HepG2 (cell line): Measurements from ENCODE around the gene ZNF181. TPM values are rescaled to one million over a fixed set of nuclear protein-coding genes. Genes with fewer than 3 reads are reported as not detected.

ENCODE experiments used
- RAD51 ChIP-seq: fragments of 450-650 bp; IDR thresholded peaks from 2 replicates; pipeline ENCODE4 v1.6.1; 2016; ENCODE audit warnings: borderline replicate concordance
- RFX5 ChIP-seq: IDR thresholded peaks from 2 replicates; pipeline ENCODE4 v1.6.1; 2011; ENCODE audit warnings: low read depth, low read length, improper control_type of control experiment
- RFXAP ChIP-seq: sonication (generic); formaldehyde crosslinking; IDR thresholded peaks from 2 replicates; pipeline ENCODE4 v1.4.0; 2020; ENCODE audit warnings: missing genetic modification reagents, borderline replicate concordance
- SKI ChIP-seq: fragments of 450-650 bp; IDR thresholded peaks from one replicate; pipeline ENCODE4 v1.6.1; 2018; ENCODE audit warnings: mild to moderate bottlenecking; ENCODE audit not compliant: partially characterized antibody
- SP1 ChIP-seq, 2 experiments: fragments of 450-650 bp in 1 of 2; sonication (generic) in 1 of 2; formaldehyde crosslinking in 1 of 2; IDR thresholded peaks; 2 replicates each; pipeline versions ENCODE4 v1.4.0 to v1.6.1; 2016 to 2020; ENCODE audit warnings: missing genetic modification reagents in 1 of 2
- ZFYVE20 ChIP-seq: sonication (generic); formaldehyde crosslinking; IDR thresholded peaks from 2 replicates; pipeline ENCODE4 v1.8.0; 2023; ENCODE audit warnings: low read depth, mild to moderate bottlenecking, moderate library complexity, missing genetic modification reagents, borderline replicate concordance
- ZNF749 ChIP-seq: sonication (generic); formaldehyde crosslinking; IDR thresholded peaks from 2 replicates; pipeline ENCODE4 v1.8.0; 2022; ENCODE audit warnings: mild to moderate bottlenecking, missing genetic modification reagents, moderate library complexity, borderline replicate concordance
- ZSCAN30 ChIP-seq: sonication (generic); formaldehyde crosslinking; IDR thresholded peaks from 2 replicates; pipeline ENCODE4 v1.5.0; 2020; ENCODE audit warnings: mild to moderate bottlenecking, missing genetic modification reagents
- polyA plus RNA-seq, 8 experiments: library from polyadenylated mRNA; depleted of rRNA in 3 of 8; stranded (reverse) in 7 of 8; unstranded in 1 of 8; fragments of >200 nt; fragmentation: Illumina TruSeq in 4 of 8; extraction: Trizol in 4 of 8; gene quantifications; 2 replicates each; pipeline versions ENCODE4 v1.2.1 to v1.2.3, GENCODE V29; 2011 to 2016; ENCODE audit warnings: low read depth in 4 of 8, missing spikeins in 1 of 8, mixed read lengths in 1 of 8; ENCODE audit not compliant: insufficient read depth in 1 of 8
- total RNA-seq, 5 experiments: library from RNA; depleted of rRNA; stranded (reverse); fragments of >200 nt; fragmentation: Illumina TruSeq; extraction: Trizol; gene quantifications; 2 replicates each; pipeline ENCODE4 v1.2.3, GENCODE V29; 2016; ENCODE audit warnings: low read depth in 1 of 5
- TF ChIP-seq, protein P1 (sequence below): sonication (generic); formaldehyde crosslinking; IDR thresholded peaks from 2 replicates; pipeline ENCODE4 v1.5.1; 2020; ENCODE audit warnings: mild to moderate bottlenecking, missing genetic modification reagents
- TF ChIP-seq, protein P2 (sequence below): sonication (generic); formaldehyde crosslinking; IDR thresholded peaks from 2 replicates; pipeline ENCODE4 v1.5.0; 2020; ENCODE audit warnings: mild to moderate bottlenecking, missing genetic modification reagents, borderline replicate concordance
- TF ChIP-seq, protein P3 (sequence below): IDR thresholded peaks from 2 replicates; pipeline ENCODE4 v1.6.1; 2016; ENCODE audit warnings: low read depth
- TF ChIP-seq, protein P4 (sequence below): sonication (generic); formaldehyde crosslinking; IDR thresholded peaks from 2 replicates; pipeline ENCODE4 v1.4.0; 2020; ENCODE audit warnings: missing genetic modification reagents
- TF ChIP-seq, protein P5 (sequence below): sonication (generic); formaldehyde crosslinking; IDR thresholded peaks from 2 replicates; pipeline ENCODE4 v1.4.0; 2020; ENCODE audit warnings: missing genetic modification reagents

ZNF181 gene
- total and polyA plus RNA-seq, 2 of the 13 experiments (the other 11 are each of a cell fraction or from before 2014, with no cell fraction given) = 10.6 to 15.5 TPM

DNA sequence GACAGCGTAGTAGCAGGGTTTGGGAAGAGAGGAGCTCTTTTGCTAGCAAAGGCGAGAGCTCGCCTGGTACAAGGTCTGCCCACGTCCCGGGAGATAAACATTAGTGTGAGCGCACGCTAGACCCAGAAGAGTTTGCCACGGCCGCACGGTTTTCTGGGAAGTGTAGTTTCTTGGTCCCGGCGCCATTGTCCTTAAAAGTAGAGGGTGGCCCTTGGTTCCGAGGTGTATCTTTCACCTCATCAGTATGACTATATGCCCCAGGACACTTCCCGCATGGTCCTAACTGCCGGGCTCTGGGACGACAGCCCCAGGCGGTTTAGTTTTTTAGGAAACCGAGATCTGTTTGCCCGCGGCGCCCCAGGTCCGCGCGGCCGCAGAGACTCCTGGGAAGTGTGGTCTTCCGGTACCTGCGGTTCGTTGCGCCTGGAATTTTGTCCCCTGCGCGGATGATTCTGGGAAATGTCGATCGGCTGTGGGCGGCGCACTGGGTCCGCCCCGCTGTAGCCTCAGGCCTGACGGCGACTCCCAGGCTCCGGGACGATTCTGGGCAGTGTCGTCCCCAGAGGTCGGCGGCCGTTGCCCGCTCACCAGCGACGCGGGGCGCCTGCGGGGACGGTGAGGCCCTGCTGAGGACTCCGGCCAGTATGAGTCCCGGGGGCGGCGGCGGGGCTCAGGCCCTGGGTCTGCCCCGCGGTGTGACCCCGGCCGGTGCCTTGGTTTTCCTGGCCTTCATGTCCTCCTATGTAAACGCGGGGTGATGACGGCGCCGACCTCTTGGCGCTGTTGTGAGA is at the start of gene ZNF181 (continued):
- TF ChIP-seq, protein P1, sequence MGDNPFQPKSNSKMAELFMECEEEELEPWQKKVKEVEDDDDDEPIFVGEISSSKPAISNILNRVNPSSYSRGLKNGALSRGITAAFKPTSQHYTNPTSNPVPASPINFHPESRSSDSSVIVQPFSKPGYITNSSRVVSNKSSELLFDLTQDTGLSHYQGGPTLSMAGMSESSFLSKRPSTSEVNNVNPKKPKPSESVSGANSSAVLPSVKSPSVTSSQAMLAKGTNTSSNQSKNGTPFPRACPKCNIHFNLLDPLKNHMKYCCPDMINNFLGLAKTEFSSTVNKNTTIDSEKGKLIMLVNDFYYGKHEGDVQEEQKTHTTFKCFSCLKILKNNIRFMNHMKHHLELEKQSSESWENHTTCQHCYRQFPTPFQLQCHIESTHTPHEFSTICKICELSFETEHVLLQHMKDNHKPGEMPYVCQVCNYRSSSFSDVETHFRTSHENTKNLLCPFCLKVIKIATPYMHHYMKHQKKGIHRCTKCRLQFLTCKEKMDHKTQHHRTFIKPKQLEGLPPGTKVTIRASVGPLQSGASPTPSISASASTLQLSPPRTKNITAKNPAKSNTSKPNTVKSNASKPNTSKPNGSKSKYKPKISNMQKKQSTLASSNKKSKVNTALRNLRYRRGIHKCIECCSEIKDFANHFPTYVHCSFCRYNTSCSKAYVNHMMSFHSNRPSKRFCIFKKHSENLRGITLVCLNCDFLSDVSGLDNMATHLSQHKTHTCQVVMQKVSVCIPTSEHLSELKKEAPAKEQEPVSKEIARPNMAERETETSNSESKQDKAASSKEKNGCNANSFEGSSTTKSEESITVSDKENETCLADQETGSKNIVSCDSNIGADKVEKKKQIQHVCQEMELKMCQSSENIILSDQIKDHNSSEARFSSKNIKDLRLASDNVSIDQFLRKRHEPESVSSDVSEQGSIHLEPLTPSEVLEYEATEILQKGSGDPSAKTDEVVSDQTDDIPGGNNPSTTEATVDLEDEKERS = no peak; the same call in 1 of the 2 replicates
- TF ChIP-seq, protein P2, sequence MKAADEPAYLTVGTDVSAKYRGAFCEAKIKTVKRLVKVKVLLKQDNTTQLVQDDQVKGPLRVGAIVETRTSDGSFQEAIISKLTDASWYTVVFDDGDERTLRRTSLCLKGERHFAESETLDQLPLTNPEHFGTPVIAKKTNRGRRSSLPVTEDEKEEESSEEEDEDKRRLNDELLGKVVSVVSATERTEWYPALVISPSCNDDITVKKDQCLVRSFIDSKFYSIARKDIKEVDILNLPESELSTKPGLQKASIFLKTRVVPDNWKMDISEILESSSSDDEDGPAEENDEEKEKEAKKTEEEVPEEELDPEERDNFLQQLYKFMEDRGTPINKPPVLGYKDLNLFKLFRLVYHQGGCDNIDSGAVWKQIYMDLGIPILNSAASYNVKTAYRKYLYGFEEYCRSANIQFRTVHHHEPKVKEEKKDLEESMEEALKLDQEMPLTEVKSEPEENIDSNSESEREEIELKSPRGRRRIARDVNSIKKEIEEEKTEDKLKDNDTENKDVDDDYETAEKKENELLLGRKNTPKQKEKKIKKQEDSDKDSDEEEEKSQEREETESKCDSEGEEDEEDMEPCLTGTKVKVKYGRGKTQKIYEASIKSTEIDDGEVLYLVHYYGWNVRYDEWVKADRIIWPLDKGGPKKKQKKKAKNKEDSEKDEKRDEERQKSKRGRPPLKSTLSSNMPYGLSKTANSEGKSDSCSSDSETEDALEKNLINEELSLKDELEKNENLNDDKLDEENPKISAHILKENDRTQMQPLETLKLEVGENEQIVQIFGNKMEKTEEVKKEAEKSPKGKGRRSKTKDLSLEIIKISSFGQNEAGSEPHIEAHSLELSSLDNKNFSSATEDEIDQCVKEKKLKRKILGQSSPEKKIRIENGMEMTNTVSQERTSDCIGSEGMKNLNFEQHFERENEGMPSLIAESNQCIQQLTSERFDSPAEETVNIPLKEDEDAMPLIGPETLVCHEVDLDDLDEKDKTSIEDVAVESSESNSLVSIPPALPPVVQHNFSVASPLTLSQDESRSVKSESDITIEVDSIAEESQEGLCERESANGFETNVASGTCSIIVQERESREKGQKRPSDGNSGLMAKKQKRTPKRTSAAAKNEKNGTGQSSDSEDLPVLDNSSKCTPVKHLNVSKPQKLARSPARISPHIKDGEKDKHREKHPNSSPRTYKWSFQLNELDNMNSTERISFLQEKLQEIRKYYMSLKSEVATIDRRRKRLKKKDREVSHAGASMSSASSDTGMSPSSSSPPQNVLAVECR (CRISPR knock-in tag) = peak; percentile 74; the same call in 1 of the 2 replicates
- TF ChIP-seq, protein P3, sequence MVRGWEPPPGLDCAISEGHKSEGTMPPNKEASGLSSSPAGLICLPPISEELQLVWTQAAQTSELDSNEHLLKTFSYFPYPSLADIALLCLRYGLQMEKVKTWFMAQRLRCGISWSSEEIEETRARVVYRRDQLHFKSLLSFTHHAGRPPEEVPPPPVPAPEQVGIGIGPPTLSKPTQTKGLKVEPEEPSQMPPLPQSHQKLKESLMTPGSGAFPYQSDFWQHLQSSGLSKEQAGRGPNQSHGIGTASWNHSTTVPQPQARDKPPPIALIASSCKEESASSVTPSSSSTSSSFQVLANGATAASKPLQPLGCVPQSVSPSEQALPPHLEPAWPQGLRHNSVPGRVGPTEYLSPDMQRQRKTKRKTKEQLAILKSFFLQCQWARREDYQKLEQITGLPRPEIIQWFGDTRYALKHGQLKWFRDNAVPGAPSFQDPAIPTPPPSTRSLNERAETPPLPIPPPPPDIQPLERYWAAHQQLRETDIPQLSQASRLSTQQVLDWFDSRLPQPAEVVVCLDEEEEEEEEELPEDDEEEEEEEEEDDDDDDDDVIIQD (CRISPR knock-in tag) = no peak
- TF ChIP-seq RFXAP (CRISPR knock-in tag) (no peak), ZNF749 (CRISPR knock-in tag) (0 out of 2 replicates have a peak, but pooled peaks have one; percentile 59), SP1 (IDR thresholded peaks at IDR 0.05) (no peak), SP1 (CRISPR knock-in tag; IDR thresholded peaks at IDR 0.05) (peak; percentile 51; the same call in 1 of the 2 replicates), SKI (peak; percentile 53), RAD51 (no peak), ZSCAN30 (CRISPR knock-in tag) (peak; percentile 83), RFX5 (no peak; the same call in 1 of the 2 replicates), ZFYVE20 (no peak; the same call in 1 of the 2 replicates)
- TF ChIP-seq, protein P4, sequence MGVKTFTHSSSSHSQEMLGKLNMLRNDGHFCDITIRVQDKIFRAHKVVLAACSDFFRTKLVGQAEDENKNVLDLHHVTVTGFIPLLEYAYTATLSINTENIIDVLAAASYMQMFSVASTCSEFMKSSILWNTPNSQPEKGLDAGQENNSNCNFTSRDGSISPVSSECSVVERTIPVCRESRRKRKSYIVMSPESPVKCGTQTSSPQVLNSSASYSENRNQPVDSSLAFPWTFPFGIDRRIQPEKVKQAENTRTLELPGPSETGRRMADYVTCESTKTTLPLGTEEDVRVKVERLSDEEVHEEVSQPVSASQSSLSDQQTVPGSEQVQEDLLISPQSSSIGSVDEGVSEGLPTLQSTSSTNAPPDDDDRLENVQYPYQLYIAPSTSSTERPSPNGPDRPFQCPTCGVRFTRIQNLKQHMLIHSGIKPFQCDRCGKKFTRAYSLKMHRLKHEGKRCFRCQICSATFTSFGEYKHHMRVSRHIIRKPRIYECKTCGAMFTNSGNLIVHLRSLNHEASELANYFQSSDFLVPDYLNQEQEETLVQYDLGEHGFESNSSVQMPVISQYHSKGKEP (CRISPR knock-in tag) = 0 out of 2 replicates have a peak, but pooled peaks have one; percentile 62
- TF ChIP-seq, protein P5, sequence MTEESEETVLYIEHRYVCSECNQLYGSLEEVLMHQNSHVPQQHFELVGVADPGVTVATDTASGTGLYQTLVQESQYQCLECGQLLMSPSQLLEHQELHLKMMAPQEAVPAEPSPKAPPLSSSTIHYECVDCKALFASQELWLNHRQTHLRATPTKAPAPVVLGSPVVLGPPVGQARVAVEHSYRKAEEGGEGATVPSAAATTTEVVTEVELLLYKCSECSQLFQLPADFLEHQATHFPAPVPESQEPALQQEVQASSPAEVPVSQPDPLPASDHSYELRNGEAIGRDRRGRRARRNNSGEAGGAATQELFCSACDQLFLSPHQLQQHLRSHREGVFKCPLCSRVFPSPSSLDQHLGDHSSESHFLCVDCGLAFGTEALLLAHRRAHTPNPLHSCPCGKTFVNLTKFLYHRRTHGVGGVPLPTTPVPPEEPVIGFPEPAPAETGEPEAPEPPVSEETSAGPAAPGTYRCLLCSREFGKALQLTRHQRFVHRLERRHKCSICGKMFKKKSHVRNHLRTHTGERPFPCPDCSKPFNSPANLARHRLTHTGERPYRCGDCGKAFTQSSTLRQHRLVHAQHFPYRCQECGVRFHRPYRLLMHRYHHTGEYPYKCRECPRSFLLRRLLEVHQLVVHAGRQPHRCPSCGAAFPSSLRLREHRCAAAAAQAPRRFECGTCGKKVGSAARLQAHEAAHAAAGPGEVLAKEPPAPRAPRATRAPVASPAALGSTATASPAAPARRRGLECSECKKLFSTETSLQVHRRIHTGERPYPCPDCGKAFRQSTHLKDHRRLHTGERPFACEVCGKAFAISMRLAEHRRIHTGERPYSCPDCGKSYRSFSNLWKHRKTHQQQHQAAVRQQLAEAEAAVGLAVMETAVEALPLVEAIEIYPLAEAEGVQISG (CRISPR knock-in tag) = peak; percentile 84
